ACHN (cell line): ENCODE measurements around the gene TGIF2.
"Not testable (repeated sequence)": the region's sequence is repeated elsewhere in the genome, so short reads cannot be mapped to it uniquely, and the experiment has no call there.

ENCODE experiments used
- DNase-seq: peaks from one replicate; pipeline ENCODE4 v3.0.0-alpha.2; 2015
- in situ Hi-C: cut with HindIII; loops from 2 replicates; pipeline ENCODE4 v1.10.0; 2017; ENCODE audit warnings: low sequenced_read_pairs, low pct_ligation_motif_present, low pct_unique_long_range_greater_than_20kb

Gene TGIF2

DNA sequence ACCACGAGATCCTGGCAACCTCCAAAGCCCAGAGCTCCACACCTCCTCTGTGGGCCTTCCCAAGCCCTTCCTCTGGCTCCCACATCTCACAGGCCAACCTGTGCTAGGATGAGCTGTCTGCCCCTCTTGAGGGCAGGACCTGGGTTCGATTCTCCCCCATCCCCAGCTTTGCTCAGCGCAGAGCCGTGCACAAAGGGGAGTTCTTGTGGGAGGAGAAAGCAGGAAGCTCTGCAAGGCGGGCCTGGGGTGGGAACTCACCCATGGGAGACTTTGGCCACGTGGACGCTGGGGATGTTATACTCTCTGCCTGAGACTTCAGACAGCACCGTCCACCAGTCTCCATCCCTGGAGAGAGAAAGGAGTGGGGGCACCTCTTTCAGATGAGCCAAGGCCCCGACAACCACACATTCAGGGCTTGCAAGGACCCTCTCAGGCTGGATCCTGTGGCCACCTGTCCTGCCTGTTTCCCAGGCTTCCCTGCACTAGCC is 59.9 kb downstream of the TGIF2 start:
- DNase-seq, result no peak
- in situ Hi-C loops, result no loop called here

- in situ Hi-C loops, result no loop called here
These were observed 60.9 kb downstream of the TGIF2 start for GRCh38 chr20:36634342-36634741.

DNA sequence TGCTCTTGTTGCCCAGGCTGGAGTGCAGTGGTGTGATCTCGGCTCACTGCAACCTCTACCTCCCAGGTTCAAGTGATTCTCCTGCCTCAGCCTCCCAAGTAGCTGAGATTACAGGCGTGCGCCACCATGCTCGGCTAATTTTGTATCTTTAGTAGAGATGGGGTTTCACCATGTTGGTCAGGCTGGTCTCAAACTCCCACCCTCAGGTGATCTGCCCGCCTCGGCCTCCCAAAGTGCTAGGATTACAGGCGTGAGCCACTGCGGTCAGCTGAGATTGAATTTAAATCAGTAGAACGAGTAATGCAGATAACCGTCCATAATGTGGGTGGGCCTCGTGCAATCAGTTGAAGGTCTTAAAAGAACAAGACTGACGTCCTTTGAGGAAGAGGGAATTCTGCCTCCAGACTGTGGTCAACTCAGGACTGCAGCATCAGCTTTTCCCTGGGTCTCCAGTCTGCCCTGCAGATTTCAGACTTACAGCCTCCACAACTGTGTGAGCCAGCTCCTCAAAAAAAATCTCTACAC is 65.5 kb downstream of the TGIF2 start:
- in situ Hi-C loops, DNase-seq: not testable (repeated sequence)

More at GRCh38 chr20:36634342-36634741, 60.9 kb downstream of the TGIF2 start:
- no peak for DNase-seq

GRCh38 chr20:36641506-36641843 is 68.1 kb downstream of the TGIF2 start:
- in situ Hi-C loops, result no loop called here
- DNase-seq, result no peak

DNA sequence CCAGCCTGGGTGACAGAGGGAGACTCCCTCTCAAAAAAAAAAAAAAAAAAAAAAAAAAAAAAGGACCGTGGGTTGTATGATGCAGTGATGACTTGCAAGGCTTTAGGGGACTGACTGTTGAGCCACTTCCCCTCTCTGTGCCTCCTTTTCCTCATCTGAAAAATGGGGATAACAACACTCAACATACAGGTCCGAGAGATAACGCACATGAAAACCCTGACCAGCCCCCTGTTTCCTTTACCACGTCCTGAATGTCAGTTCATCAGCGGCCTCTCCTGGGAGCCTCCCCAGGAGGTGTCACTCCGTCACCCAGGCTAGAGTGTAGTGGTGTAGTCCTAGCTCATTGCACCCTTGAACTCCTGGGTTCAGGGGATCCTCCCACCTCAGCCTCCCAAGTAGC is 68.7 kb downstream of the TGIF2 start:
- in situ Hi-C loops, result no loop called here
- no peak for DNase-seq
